AG09319 (cell line): Measurements from ENCODE around the gene SHKBP1.
"Not testable (repeated sequence)": the region's sequence is repeated elsewhere in the genome, so short reads cannot be mapped to it uniquely, and the experiment has no call there.

ENCODE experiments used
- DNase-seq: peaks from one replicate; pipeline ENCODE4 v3.0.0-alpha.2; 2010; ENCODE audit warnings: low read depth; ENCODE audit errors: extremely low read depth
- TF ChIP-seq, protein P1 (sequence below): IDR thresholded peaks from 2 replicates; pipeline ENCODE4 v1.5.1; 2011; ENCODE audit warnings: low read depth, mild to moderate bottlenecking, inconsistent platforms, low read length, moderate library complexity

Gene SHKBP1

DNA sequence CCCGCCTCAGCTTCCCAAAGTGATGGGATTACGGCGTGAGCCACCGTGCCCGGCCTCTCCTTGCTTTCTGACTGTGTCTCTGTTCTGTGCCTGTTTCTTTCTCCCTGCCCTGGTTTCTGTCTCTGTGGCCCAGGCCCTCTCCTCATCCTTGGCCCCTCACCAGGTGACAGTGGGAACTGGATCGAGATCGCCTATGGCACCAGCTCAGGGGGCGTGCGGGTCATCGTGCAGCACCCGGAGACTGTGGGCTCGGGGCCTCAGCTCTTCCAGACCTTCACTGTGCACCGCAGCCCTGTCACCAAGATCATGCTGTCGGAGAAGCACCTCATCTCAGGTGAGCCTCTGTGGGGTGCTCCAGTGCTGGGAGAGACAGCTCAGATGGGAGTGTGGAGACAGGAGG is 9.9 kb downstream of the SHKBP1 start:
- TF ChIP-seq, protein P1, sequence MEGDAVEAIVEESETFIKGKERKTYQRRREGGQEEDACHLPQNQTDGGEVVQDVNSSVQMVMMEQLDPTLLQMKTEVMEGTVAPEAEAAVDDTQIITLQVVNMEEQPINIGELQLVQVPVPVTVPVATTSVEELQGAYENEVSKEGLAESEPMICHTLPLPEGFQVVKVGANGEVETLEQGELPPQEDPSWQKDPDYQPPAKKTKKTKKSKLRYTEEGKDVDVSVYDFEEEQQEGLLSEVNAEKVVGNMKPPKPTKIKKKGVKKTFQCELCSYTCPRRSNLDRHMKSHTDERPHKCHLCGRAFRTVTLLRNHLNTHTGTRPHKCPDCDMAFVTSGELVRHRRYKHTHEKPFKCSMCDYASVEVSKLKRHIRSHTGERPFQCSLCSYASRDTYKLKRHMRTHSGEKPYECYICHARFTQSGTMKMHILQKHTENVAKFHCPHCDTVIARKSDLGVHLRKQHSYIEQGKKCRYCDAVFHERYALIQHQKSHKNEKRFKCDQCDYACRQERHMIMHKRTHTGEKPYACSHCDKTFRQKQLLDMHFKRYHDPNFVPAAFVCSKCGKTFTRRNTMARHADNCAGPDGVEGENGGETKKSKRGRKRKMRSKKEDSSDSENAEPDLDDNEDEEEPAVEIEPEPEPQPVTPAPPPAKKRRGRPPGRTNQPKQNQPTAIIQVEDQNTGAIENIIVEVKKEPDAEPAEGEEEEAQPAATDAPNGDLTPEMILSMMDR, result no peak
- no peak for DNase-seq

DNA sequence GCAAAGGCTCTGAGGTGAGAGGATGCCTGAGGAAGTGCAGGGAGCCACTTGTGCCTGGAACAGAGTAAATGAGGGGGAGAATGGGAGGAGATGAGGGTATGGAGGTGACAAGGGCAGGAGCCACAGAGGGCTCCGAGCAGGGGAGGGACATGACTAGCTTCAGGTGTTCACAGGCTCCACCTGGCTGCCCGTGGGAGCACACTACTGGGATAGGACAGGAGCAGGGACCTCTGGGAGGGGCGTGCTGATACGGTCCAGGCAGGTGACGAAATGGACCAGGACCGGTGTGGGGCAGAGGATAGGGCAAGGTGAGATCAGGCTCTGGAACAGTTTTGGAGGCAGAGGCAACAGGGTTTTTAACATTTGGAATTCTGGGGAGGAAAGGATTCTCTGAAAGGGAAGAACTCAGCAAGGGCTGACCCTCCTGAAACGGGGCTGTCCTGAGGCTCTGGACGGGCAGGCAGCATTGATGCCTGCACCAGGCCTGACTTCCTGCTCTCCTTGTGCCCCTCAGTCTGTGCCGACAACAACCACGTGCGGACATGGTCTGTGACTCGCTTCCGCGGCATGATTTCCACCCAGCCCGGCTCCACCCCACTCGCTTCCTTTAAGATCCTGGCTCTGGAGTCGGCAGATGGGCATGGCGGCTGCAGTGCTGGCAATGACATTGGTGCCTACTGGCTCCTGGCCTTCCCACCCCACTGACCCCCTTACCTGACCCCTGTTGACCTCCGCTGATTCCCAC is 11.6 kb downstream of the SHKBP1 start:
- DNase-seq, result no peak
- TF ChIP-seq, protein P1, result no peak

DNA sequence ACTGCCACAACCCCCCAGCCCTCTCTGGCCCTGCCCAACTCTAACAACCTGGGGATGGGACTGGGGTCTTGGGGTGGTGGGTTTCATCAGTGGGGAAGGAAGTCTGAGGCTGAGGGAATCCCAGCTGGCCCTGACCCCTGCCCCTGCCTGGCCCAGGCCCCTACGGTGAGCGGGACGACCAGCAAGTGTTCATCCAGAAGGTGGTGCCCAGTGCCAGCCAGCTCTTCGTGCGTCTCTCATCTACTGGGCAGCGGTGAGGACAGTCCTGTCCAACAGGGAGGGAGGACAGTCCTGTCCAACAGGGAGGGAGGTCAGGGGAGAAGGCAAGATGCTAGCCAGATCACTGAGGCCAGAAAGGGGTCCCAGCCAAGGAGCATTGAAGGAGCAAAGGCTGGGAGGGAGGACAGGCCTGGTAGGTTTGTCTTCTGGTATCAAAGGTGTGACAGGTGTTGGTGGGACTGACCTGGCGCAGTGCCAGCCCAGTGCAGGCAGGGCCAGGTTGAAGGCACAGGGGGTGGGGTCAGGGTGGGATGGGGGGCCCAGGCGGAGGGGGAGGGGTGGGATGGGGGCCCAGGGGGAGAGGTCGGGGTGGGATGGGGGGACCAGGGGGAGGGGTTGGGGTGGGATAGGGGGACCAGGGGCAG is 12.4 kb downstream of the SHKBP1 start:
- no peak for DNase-seq

DNA sequence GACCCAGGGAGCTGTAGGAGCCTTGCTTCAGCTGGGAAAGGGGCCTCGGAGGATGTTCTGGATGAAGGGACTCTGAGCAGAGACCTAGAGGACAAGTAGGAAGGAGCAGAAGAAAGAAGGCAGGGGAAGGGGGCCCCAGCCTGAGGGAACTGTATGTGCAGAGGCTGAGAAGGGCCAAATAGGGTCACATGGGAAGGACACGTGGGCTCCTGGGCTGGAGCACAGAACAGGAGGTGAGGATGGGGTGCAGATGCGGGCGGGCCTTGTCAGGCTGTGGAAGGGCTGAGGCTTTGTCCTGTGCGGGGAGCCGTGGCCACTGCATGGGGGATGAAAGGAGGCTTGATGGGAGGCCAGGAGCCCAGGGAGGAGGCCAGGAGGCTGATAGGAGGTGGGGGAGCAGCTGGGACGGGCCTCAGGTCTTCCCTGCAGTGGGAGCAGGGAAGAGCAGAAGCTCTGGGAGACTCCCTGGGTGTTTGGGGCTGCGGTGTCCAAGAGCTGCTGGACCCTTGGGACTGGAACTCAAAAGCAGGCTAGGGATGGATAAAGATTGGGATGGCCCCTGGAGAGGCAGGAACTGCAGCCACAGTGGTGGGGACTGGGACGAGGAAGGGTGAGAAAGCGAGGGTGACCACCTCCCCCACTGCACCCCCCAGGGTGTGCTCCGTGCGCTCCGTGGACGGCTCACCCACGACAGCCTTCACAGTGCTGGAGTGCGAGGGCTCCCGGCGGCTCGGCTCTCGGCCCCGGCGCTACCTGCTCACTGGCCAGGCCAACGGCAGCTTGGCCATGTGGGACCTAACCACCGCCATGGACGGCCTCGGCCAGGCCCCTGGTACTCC is 13.1 kb downstream of the SHKBP1 start:
- no peak for DNase-seq
- TF ChIP-seq, protein P1, result no peak

More for the DNA sequence above, 12.4 kb downstream of the SHKBP1 start:
- TF ChIP-seq, protein P1, result no peak

DNA sequence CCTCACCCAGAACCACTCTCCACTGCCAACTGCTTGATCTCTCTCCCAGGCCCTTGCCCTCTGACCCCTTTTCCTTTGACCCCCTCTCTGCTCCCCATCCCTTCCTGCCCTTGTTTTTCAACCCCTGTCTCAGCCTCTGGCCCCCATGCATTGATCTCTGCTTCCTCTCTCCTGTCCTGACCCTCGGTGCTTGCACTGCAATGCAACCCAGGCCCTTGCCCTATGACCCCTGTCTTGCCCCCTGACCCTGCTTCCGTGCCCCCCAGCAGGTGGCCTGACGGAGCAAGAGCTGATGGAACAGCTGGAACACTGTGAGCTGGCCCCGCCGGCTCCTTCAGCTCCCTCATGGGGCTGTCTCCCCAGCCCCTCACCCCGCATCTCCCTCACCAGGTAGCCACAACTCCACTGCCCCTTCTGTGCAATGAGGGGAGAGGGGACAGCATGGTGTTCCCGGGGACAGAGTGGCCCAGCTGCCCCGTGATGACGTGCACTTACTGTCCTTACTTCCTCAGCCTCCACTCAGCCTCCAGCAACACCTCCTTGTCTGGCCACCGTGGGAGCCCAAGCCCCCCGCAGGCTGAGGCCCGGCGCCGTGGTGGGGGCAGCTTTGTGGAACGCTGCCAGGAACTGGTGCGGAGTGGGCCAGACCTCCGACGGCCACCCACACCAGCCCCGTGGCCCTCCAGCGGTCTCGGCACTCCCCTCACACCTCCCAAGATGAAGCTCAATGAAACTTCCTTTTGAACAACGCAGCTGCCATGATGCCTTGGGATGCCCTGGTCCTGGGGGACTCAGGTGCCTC is 14.0 kb downstream of the SHKBP1 start:
- TF ChIP-seq, protein P1, result no peak
- no peak for DNase-seq

DNA sequence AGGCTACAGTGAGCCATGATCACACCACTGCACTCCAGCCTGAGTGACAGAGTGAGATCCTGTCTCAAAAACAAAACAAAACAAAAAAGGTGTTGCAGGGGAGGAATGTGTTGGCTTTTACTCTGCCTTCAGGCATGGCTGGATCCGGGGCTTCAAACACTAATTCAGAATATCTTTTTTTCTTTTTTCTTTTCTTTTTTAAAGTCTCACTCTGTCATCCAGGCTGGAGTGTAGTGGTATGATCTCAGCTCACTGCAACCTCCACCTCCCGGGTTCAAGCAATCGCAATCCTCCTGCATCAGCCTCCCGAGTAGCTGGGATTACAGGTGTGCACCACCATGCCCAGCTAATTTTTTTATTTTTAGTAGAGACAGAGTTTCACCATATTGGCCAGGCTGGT is 15.1 kb downstream of the SHKBP1 start:
- not testable (repeated sequence) for DNase-seq

DNA sequence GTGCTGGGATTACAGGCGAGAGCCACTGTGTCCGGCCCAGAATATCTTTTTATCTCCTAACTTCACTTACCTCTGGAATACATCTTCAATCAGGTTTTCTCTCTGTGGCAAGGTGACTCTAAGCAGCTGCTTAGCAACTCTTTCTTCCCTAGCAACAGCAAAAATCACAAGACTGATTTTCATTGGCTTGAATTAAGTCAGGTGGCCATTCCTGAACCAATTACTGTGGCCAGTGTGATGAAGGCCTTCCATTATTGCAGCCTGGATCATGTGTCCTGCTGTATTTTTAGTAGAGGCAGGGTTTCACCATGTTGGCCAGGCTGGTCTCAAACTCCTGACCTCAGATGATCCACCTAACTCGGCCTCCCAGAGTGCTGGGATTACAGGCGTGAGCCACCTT is 15.5 kb downstream of the SHKBP1 start:
- DNase-seq, result no peak

More for the DNA sequence above, 15.5 kb downstream of the SHKBP1 start:
- TF ChIP-seq, protein P1, result no peak
